ENCODE measurements around the gene TBC1D9.

Gene TBC1D9

DNA sequence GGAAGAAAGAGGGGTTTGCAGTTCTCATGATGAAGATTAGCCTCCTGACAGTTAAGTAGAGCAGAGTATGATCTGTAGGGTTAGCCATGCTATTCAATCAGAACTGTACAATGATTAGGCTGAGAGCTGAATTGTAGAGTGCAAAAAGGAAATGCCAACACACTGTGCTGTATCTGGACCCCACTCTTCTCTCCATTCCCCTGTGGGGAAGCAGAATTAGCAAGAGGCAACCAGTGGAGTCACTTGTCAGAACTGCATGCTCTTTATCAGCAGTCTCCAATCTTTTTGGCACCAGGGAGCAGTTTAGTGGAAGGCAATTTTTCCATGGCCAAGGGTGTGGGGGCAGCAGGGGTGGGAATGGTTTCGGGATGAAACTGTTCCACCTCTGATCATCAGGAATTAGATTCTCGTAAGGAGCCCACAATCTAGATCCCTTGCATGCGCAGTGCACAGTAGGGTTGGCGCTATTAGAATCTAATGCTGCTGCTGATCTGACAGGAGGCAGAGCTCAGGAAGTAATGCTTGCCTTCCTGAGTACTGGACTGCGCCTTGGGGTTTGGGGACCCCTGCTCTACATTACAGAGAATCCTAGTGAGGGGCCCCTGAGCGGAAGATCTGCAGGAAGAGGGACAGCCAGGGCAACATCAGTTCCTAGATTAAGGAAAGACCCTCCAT, 19.4 kb downstream of the TBC1D9 start:
- no peak for TF ChIP-seq CTCF (IDR thresholded peaks at IDR 0.05; ENCODE audit: insufficient read depth, missing control alignments)
- no peak for DNase-seq (ENCODE audit: insufficient read length, low spot score)
- FAIRE-seq, result no peak

GRCh38 chr4:140735779-140736391, 20.3 kb downstream of the TBC1D9 start:
- FAIRE-seq, result no peak
- DNase-seq (ENCODE audit: insufficient read length, low spot score), result no peak
- TF ChIP-seq CTCF (IDR thresholded peaks at IDR 0.05; ENCODE audit: insufficient read depth, missing control alignments), result no peak

GRCh38 chr4:140735317-140735716, 20.9 kb downstream of the TBC1D9 start:
- DNase-seq (ENCODE audit: insufficient read length, low spot score) (no peak), FAIRE-seq (no peak)
- no peak for TF ChIP-seq CTCF (IDR thresholded peaks at IDR 0.05; ENCODE audit: insufficient read depth, missing control alignments)

DNA sequence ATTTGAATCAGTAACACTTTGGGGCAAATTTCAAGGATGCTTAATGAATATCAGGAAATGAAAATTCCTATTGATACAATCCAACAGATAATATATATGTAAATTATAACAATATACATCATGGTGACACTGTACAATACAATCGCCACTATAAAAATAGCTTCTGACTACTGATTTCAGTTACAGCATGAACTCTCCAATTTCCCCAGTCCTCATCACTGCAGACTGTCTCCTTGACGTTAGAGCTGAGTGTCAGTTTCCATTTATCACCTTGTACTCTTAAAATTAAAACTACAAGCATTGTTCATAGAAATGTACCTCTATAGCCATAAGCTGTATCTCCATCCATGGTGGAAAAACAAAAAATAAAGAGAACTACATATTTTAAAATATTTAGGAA, 23.4 kb downstream of the TBC1D9 start:
- DNase-seq (ENCODE audit: insufficient read length, low spot score) (no peak), FAIRE-seq (no peak)
- no peak for TF ChIP-seq CTCF (IDR thresholded peaks at IDR 0.05; ENCODE audit: insufficient read depth, missing control alignments)

- DNase-seq (ENCODE audit: insufficient read length, low spot score), result no peak
- FAIRE-seq, result no peak
- TF ChIP-seq CTCF (IDR thresholded peaks at IDR 0.05; ENCODE audit: insufficient read depth, missing control alignments), result no peak
These were observed 26.7 kb downstream of the TBC1D9 start for GRCh38 chr4:140729344-140730049.

DNA sequence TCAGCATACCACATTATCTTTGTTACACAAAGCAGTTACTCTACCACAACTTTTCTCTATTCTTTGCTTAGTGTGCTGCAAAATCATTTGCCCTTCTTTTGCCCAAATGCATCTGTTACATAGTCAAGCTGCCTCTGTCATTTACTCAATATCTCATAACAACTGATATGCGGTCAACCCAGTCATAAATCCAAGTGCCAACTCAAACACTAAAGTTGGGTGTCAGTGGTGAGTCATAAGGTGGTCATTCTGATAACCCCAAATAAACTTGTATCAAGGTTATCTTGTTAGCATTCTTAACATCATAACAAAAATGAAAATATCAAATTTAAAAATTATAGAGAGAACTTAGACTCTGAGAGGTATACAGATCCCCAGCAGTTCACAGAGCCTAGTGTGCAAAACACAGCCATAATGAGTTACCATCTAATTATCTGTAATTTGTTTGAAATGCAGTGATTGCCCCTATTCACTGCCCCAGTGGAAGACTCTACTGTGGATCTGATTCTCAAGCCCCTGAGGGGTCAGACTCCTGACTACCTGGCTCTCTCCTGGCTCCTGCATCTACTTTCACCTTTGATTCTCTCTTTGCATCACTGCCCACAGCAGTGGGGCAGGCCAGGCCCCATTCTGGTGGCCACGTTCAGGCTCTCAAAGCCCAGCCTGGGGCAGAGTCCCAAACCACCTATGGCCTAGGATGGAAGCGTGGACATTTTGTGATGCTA, 29.2 kb downstream of the TBC1D9 start:
- no peak for TF ChIP-seq CTCF (IDR thresholded peaks at IDR 0.05; ENCODE audit: insufficient read depth, missing control alignments)
- no peak for FAIRE-seq
- DNase-seq (ENCODE audit: insufficient read length, low spot score), result no peak

Data from D721Med (cell line).